GM18867 (cell line): ENCODE data around the gene HOXA1.

Experiments
- ATAC-seq: cut with Tn5 transposase; IDR thresholded peaks from one replicate; pipeline ENCODE4 v1.9.1; 2021; ENCODE audit warnings: mild to moderate bottlenecking, moderate library complexity; ENCODE audit not compliant: unreplicated experiment

HOXA1 gene

GRCh38 chr7:27132214-27132613 lies 36.4 kb upstream of the HOXA1 start:
- ATAC-seq: no peak

GRCh38 chr7:27131390-27131819 lies 35.6 kb upstream of the HOXA1 start:
- ATAC-seq: no peak

- no peak for ATAC-seq
These were observed 35.0 kb upstream of the HOXA1 start, which contains the start of gene HOXA4 for GRCh38 chr7:27130540-27131389. Gene HOXA4, minus strand, starts transcription at chr7:27130757. Its CDS starts 24 bp downstream, at chr7:27130733.

GRCh38 chr7:27129729-27130539 lies 34.1 kb upstream of the HOXA1 start:
- no peak for ATAC-seq

GRCh38 chr7:27128776-27129728 lies 33.3 kb upstream of the HOXA1 start:
- ATAC-seq: no peak

GRCh38 chr7:27128034-27128433 lies 32.2 kb upstream of the HOXA1 start:
- ATAC-seq: no peak

GRCh38 chr7:27126596-27127327 lies 31.0 kb upstream of the HOXA1 start:
- no peak for ATAC-seq

- ATAC-seq: no peak
These were observed 30.2 kb upstream of the HOXA1 start for GRCh38 chr7:27125986-27126394.

GRCh38 chr7:27124902-27125689 lies 29.3 kb upstream of the HOXA1 start:
- no peak for ATAC-seq

- no peak for ATAC-seq
These were observed 28.5 kb upstream of the HOXA1 start for GRCh38 chr7:27124096-27124901.

- ATAC-seq: no peak
These were observed 27.8 kb upstream of the HOXA1 start for GRCh38 chr7:27123477-27124053.

GRCh38 chr7:27123007-27123476 lies 27.2 kb upstream of the HOXA1 start:
- no peak for ATAC-seq

- no peak for ATAC-seq
These were observed 26.5 kb upstream of the HOXA1 start for GRCh38 chr7:27122077-27122910.

GRCh38 chr7:27121684-27122076 lies 25.9 kb upstream of the HOXA1 start:
- no peak for ATAC-seq

- no peak for ATAC-seq
These were observed 23.7 kb upstream of the HOXA1 start for GRCh38 chr7:27119412-27119911.

- no peak for ATAC-seq
These were observed 22.8 kb upstream of the HOXA1 start for GRCh38 chr7:27118580-27118979.
